IPS-18a (cell line): ENCODE results near the gene WIPF1.
A peak's percentile ranks its signal among the peaks of the same experiment; 100 is the strongest.

ENCODE experiments used
- H3K27ac ChIP-seq: one replicate; pipeline ENCODE4 v1.5.1; 2013; ENCODE audit warnings: low read length
- H3K27me3 ChIP-seq: one replicate; pipeline ENCODE4 v1.6.1; 2013; ENCODE audit warnings: mild to moderate bottlenecking, low read length; ENCODE audit not compliant: control insufficient read depth, insufficient read depth
- H3K36me3 ChIP-seq: one replicate; pipeline ENCODE4 v1.6.1; 2013; ENCODE audit warnings: low read depth, low read length; ENCODE audit not compliant: control insufficient read depth
- H3K4me1 ChIP-seq: one replicate; pipeline ENCODE4 v1.6.1; 2013; ENCODE audit warnings: low read depth, low read length; ENCODE audit not compliant: control insufficient read depth
- H3K4me3 ChIP-seq: one replicate; pipeline ENCODE4 v1.5.1; 2013; ENCODE audit warnings: low read length
- H3K9ac ChIP-seq: one replicate; pipeline ENCODE4 v1.6.1; 2013; ENCODE audit warnings: mild to moderate bottlenecking, low read length, moderate library complexity
- H3K9me3 ChIP-seq: one replicate; pipeline ENCODE4 v1.6.1; 2013; ENCODE audit warnings: low read depth, low read length; ENCODE audit not compliant: control insufficient read depth

WIPF1 gene

DNA sequence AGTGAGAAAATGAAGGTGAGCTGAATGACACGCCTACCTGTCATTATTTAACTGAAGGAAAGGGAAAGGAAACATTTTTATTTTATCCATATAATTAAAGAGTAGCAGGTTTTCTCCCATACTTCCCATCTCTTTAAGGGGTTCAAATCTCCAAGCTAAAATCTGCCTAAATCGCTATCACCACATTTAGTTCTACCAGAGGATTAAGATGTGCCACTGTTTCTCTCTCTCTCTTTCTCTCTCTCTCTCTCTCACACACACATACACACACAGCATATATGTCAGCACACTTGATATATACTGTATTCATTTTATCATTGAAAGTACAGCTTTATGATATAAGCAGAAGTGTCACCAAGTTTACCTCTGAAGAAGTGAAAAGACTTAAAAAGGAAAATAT, 3.1 kb downstream of the WIPF1 start:
- H3K4me3 ChIP-seq = no peak overlapping the region
- peaks cover 11% of the 10 kb centered on the region for H3K4me1 ChIP-seq
- no peak overlapping the region for H3K27ac ChIP-seq
- no peaks in the 10 kb centered on the region for H3K27me3 ChIP-seq
- H3K9ac ChIP-seq = no peak overlapping the region
- H3K36me3 ChIP-seq = no peaks in the 10 kb centered on the region
- H3K9me3 ChIP-seq = no peaks in the 10 kb centered on the region

DNA sequence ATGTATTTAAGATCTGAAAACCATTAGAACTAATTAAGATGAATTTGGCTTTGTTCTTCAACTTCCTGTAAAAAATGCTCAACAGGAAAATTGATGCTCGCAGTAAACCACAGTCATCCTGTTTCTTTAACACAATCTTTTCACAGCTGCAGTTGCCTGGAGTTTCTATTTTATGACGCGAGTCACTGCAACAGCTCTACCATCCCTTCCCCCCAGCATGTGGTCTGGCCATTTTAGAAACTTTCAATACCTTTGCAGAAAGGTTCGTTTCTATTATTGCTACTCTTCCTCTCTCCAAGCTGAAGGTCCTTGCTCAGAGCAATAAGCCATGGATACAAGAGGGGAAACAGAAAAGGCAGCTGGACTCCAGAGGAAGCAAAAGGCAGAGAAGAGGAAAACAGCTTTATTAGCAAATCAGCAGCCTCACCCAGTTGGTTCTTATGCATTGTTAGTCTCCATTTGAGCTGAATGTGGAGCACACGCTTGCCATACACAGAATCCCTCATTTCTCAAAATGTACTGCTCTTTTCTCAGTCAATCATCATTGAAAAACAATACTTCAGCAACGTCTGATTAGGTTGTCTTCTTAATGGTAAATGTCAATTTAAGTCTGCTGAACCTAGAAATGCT, 3.9 kb downstream of the WIPF1 start:
- H3K9ac ChIP-seq = no peak overlapping the region
- peaks cover 11% of the 10 kb centered on the region for H3K4me1 ChIP-seq
- no peaks in the 10 kb centered on the region for H3K36me3 ChIP-seq
- H3K4me3 ChIP-seq = no peak overlapping the region
- H3K27me3 ChIP-seq = no peaks in the 10 kb centered on the region
- no peak overlapping the region for H3K27ac ChIP-seq
- no peaks in the 10 kb centered on the region for H3K9me3 ChIP-seq

DNA sequence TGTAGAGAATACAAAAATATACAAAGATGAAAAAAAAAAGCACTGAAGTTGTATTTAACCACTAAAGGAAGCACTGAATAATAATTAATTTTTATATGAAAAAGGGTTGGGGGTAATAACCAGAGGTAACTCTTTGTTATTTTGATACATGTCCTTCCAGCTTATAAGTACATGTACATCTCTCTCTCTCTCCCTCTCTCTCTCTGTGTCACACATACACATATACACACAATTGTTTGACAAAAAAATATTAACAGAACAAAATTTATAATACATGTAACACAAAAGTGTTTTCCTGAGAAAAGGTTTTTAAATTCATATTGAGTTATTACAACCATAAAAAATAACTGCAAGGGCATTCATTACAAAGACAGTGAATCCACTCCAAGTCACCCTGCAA, 4.6 kb downstream of the WIPF1 start:
- H3K9me3 ChIP-seq = no peaks in the 10 kb centered on the region
- H3K27ac ChIP-seq = no peak overlapping the region
- H3K4me1 ChIP-seq = peaks cover 11% of the 10 kb centered on the region
- H3K36me3 ChIP-seq = no peaks in the 10 kb centered on the region
- no peak overlapping the region for H3K9ac ChIP-seq
- no peaks in the 10 kb centered on the region for H3K27me3 ChIP-seq
- H3K4me3 ChIP-seq = no peak overlapping the region

DNA sequence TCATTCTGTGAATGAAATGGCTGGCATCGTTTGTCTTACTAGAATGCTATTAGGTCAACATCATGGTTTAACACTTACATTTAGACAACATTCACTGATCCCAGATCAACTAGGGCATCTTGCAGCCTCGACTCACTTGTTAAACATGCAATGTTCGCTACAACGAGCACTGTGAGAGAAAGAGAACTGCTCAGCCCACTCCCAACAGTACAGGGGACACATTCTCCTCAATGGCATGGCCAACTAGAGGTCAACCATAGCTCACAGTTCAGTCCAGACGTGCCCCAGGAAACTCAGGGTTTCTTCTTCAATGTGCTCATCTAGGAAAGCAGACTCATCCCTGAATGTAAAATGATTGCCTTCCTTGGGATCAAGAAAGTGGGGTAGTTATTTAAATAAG, 5.9 kb downstream of the WIPF1 start:
- Histone ChIP-seq H3K9ac (no peak overlapping the region), H3K27me3 (no peaks in the 10 kb centered on the region), H3K27ac (no peak overlapping the region), H3K9me3 (no peaks in the 10 kb centered on the region), H3K4me3 (no peak overlapping the region), H3K4me1 (peaks cover 11% of the 10 kb centered on the region), H3K36me3 (no peaks in the 10 kb centered on the region)

DNA sequence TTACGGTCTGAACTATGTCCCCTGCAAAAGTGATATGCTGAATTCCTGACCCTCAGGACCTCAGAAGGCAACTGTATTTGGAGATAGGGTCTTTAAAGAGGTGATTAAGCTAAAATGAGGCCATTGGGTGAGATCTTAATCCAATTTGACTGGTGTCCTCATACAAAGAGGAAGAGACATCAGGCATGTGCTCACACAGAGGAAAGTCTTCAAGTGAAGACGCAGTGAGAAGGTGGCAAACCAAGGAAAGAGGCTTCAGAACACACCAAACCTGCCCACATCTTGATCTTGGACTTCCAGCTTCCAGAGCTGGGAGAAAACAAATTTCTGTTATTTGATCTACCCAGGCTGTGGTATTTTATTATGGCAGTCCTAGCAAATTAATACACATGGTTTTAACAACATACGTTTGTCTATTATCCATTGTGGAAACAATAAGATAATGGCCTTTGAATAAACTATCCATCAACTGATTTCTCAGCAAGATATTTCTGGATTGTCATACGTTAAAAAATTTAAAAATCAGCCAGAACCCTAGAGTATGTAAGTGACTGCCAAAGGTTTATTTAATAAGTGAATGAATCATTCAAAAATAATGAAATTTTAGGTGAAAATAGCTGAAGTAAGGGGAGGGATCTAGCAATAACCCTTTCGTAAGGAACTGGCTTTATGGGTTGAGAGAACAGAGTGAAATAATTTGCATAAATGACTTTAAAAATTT, 6.5 kb downstream of the WIPF1 start:
- H3K9ac ChIP-seq = no peak overlapping the region
- H3K9me3 ChIP-seq = no peaks in the 10 kb centered on the region
- H3K27me3 ChIP-seq = no peaks in the 10 kb centered on the region
- no peak overlapping the region for H3K4me3 ChIP-seq
- no peak overlapping the region for H3K27ac ChIP-seq
- peaks cover 15% of the 10 kb centered on the region for H3K4me1 ChIP-seq
- H3K36me3 ChIP-seq = no peaks in the 10 kb centered on the region

DNA sequence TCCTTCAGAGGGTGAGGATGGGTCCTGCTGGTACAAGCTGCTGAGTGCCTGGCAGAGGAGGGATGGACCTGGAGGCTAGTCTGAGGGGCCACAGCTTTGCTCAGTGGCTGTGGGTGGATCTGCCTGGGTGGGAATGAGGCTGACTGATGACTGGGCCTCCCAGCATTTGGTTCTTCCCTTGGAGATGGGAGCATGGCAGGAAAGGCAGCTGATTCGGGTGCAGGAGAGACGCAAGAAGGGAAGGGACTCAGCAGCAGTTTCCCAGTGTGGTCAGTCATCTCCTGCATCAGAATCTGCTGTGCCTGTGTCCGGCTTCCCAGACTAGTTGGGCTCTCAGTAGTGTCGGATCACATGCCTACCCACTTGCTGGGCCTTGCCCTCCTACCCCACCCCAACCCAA, 7.3 kb downstream of the WIPF1 start:
- no peak overlapping the region for H3K4me3 ChIP-seq
- H3K4me1 ChIP-seq = peaks cover 22% of the 10 kb centered on the region
- H3K27me3 ChIP-seq = no peaks in the 10 kb centered on the region
- H3K36me3 ChIP-seq = no peaks in the 10 kb centered on the region
- H3K9me3 ChIP-seq = no peaks in the 10 kb centered on the region
- no peak overlapping the region for H3K9ac ChIP-seq
- no peak overlapping the region for H3K27ac ChIP-seq

DNA sequence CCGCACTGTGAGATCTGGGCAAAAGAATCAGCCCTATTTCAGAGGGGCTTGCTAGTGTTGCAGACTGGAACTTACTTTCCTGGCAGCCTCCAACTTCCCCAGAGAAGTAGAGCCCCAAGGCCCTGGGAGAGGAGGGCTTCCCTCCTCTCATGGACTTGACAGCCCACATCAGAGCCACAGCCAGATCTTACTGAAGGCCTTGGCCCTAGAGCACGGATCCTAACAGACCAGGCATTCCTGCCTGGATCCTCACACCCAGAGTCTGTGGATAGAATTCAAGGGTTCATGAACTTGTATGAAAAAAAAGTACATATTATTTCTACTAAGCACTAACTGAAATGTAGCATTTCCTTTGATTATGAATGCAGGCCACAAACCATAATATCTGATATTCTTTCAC, 8.3 kb downstream of the WIPF1 start:
- no peaks in the 10 kb centered on the region for H3K9me3 ChIP-seq
- no peaks in the 10 kb centered on the region for H3K27me3 ChIP-seq
- no peaks in the 10 kb centered on the region for H3K36me3 ChIP-seq
- no peak overlapping the region for H3K9ac ChIP-seq
- H3K4me3 ChIP-seq = no peak overlapping the region
- no peak overlapping the region for H3K27ac ChIP-seq
- H3K4me1 ChIP-seq = peaks cover 26% of the 10 kb centered on the region

DNA sequence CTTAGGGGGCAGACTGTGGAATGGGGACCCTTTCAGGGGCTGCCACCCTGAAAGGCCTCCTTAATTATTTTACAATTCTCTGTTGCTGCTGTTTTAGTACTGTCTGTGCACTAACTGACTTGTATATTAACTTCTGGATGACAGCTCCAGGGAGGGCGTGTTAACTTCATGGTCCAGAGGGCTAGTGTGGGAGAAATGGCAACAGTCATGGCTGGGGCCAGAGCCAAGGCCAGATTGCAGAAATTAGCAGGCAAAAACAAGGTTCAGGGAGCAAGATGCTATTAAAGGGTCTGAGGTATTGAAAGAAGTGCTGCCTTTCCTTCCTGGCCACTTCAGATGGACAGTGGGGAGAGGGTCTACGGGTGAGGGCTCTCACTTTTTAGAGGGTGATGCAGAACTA, 9.1 kb downstream of the WIPF1 start:
- no peaks in the 10 kb centered on the region for H3K27me3 ChIP-seq

DNA sequence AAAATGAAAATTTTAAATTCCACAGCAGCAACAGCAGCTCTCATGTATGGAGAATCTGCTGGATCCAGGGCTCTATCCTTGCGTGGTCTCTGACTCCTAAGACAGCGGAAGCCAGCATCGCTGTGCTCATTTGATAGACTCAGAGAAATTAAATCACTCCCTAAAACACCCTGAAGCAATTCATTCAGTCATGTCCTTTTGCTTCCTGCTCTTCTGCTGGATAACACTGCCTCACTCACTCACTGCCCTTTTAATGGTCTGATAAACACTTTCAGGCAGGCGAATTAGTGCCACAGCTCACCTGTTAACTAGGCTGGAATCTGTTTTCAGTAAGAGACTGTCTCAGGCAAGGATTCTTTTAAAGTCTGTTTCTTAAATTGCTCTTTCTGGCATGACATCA, 10.0 kb downstream of the WIPF1 start:
- H3K9ac ChIP-seq = no peak overlapping the region
- H3K4me3 ChIP-seq = no peak overlapping the region
- H3K27ac ChIP-seq = no peak overlapping the region
- H3K36me3 ChIP-seq = no peaks in the 10 kb centered on the region
- no peaks in the 10 kb centered on the region for H3K27me3 ChIP-seq
- H3K9me3 ChIP-seq = no peaks in the 10 kb centered on the region
- H3K4me1 ChIP-seq = peaks cover 15% of the 10 kb centered on the region

More for the DNA sequence above, 9.1 kb downstream of the WIPF1 start:
- Histone ChIP-seq H3K9me3 (no peaks in the 10 kb centered on the region), H3K4me1 (peaks cover 18% of the 10 kb centered on the region), H3K27ac (no peak overlapping the region), H3K4me3 (no peak overlapping the region), H3K9ac (no peak overlapping the region), H3K36me3 (no peaks in the 10 kb centered on the region)

DNA sequence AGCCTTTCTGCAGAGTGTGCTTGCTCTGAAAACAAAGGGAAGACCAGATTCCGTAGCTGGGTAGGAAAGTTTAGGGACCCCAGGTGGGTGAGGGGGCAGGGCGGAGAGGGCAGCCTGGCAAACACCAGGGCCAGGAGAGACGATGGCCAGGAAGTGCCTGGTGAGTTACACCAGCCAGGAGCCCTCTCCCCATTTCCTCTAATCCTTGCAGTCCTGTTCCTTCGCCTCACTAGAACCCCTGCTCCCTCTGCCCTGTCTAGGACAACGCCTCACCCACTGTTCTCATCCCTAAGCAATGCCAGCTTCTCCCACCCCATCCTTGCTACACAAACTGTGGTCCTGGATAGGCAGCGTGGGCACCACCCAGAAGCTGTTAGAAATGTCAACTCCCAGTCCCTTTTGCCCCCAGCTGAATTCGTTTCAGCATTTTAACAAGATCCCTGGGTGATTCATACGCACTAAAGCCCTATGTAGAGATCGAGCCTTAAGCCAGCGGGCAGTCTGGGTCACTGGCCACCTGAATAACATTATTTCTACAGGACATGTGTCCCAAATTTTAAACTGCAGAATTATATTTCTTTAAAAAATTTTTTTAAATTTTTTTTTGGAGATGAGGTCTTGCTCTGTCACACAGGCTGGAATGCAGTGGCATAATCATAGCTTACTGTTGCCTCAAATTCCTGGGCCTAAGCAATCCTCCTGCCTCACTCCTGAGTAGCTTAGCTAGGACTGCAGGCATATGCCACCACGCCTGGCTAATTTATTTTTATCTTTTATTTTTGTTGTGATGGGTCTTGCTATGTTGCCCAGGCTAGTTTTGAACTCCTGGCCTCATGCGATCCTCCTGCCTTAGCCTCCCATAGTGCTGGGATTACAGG, 10.9 kb downstream of the WIPF1 start:
- Histone ChIP-seq H3K27me3 (no peaks in the 10 kb centered on the region), H3K9ac (no peak overlapping the region), H3K4me1 (peaks cover 15% of the 10 kb centered on the region), H3K9me3 (no peaks in the 10 kb centered on the region), H3K27ac (no peak overlapping the region), H3K4me3 (no peak overlapping the region), H3K36me3 (no peaks in the 10 kb centered on the region)

DNA sequence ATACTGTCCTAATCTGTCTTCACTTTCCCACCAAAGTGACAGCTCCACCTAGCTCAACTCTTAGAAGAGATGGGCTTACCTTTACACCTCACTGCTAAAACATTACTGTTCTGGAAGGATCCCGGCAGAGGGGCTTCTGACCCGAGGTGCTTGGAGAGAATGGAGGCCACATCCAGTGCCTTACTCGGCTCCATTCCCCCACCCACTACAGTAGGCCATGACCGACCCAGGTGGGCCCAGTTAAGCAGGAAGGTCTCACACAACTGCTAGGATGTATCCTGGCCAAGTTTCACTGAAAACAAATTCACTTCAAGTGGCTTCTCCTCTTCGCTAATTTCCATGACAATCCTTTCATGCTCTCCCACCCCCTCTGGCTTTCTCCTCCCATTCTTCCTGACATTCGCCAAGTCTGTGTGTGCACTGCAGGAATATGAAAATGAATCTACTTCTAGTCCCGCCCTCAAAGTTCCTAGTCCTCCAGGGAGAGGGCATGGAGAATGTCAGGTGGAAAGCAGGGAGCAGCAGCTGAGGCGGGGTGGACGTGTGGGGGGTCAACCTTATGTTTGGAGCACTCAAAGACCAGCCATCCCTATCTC, 11.8 kb downstream of the WIPF1 start:
- Histone ChIP-seq H3K36me3 (no peaks in the 10 kb centered on the region), H3K27me3 (no peaks in the 10 kb centered on the region), H3K27ac (no peak overlapping the region), H3K9me3 (no peaks in the 10 kb centered on the region), H3K4me3 (peak overlapping the region; percentile 21), H3K9ac (no peak overlapping the region), H3K4me1 (peaks cover 15% of the 10 kb centered on the region)
